ENCODE data around the gene CDH12.
"Not testable (repeated sequence)": the region's sequence is repeated elsewhere in the genome, so short reads cannot be mapped to it uniquely, and the experiment has no call there.

DNA sequence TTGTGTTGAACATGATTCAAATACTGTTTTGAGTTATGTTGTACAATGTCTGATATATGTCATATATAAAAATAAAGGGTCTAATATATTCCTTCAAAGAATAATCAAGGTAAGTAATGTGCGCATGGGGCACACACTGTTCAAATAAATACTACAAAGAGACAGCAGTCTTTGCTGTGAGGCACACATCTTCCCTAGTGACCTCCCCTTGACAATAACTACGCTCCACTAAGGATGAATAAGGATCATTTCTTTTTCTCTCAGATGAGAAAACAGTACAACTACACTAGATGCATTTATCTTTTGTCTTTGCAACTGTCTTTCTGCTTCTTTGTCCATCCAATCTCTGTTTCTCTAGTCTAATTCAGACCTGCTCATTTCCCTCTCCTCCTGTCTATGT lies 684.4 kb downstream of the CDH12 start:
- not testable (repeated sequence) for TF ChIP-seq OSR1 (CRISPR knock-in tag; IDR thresholded peaks at IDR 0.05); ZFP3 (CRISPR knock-in tag; IDR thresholded peaks at IDR 0.05); CSDC2 (CRISPR knock-in tag; IDR thresholded peaks at IDR 0.05); PATZ1 (CRISPR knock-in tag; IDR thresholded peaks at IDR 0.05; ENCODE audit: borderline replicate concordance); ZFP30 (CRISPR knock-in tag; IDR thresholded peaks at IDR 0.05)
